Esophagus muscularis mucosa (tissue), 4 donors: ENCODE data around the gene COL5A1.

Experiments used
- CTCF ChIP-seq, 3 experiments: fragments of 200-600 bp in 2 of 3; fragments of 450-650 bp in 1 of 3; sonication (generic) in 2 of 3; IDR thresholded peaks; one replicate each; pipeline ENCODE4 v1.5.1; 2017 to 2019; ENCODE audit warnings: antibody characterized with exemption in 3 of 3, mild to moderate bottlenecking in 2 of 3, moderate library complexity in 1 of 3
- EP300 ChIP-seq: sonication (generic); formaldehyde crosslinking; IDR thresholded peaks from one replicate; pipeline ENCODE4 v1.6.1; 2017; ENCODE audit warnings: antibody characterized with exemption
- POLR2A ChIP-seq: fragments of 450-650 bp; IDR thresholded peaks from one replicate; pipeline ENCODE4 v1.6.1; 2017; ENCODE audit warnings: antibody characterized with exemption, moderate library complexity, mild to moderate bottlenecking, low read depth
- POLR2AphosphoS5 ChIP-seq, 2 donors: sonication (generic); formaldehyde crosslinking; IDR thresholded peaks; one replicate each; pipeline ENCODE4 v1.6.1; 2017; ENCODE audit warnings: antibody characterized with exemption in 2 of 2

- no peak for TF ChIP-seq EP300
- no peak for TF ChIP-seq CTCF (IDR thresholded peaks at IDR 0.05)
- no peak for TF ChIP-seq POLR2A
- no peak for TF ChIP-seq POLR2AphosphoS5 (IDR thresholded peaks at IDR 0.05)
Measured at GRCh38 chr9:134847752-134848432, 206.3 kb downstream of the COL5A1 start.
